HepG2 (cell line): ENCODE results near the gene ANKRD37. TPM values are rescaled to one million over a fixed set of nuclear protein-coding genes. Genes with fewer than 3 reads are reported as not detected.

Experiments used
- ATAC-seq: fragments of 200-7000 bp; cut with Tn5 transposase; 3 replicates; pipeline ENCODE4 v1.9.1; 2020; ENCODE audit warnings: mild to moderate bottlenecking, moderate library complexity
- BruUV-seq: library from RNA; stranded (reverse); fragments of 400-500 nt; replicated peaks from 2 replicates; lab custom pipeline; 2021; lab: Mats Ljungman, UMichigan
- CTCF ChIA-PET: fragments of 300-600 bp; formaldehyde crosslinking; extraction: SDS; loops from one replicate; lab custom pipeline; 2021; ENCODE audit warnings: low total read pairs, inconsistent platforms, low intra/inter-chr PET ratio; lab: Yijun Ruan, JAX
- POLR2A ChIA-PET: fragments of 350-600 bp; sonication (Branson Sonifier 250); formaldehyde crosslinking; loops from one replicate; lab custom pipeline; 2020; ENCODE audit warnings: antibody characterized with exemption, inconsistent platforms; lab: Yijun Ruan, JAX
- DNase-seq: peaks from one replicate; pipeline ENCODE4 v3.0.0-alpha.2; 2015; ENCODE audit warnings: low spot score
- FAIRE-seq: peaks from 3 replicates; lab custom pipeline; 2011; peaks lifted over from hg19 to GRCh38; lab: Jason Lieb, UNC
- H2AFZ ChIP-seq: one replicate; pipeline ENCODE4 v1.6.1; 2011; ENCODE audit warnings: low read length, inconsistent platforms
- H3K27ac ChIP-seq: fragments of 300-600 bp; 3 replicates; pipeline ENCODE4 v1.8.0; 2011; ENCODE audit warnings: mixed run types, mild to moderate bottlenecking, mixed read lengths, low read length, inconsistent platforms; ENCODE audit not compliant: insufficient read depth; ENCODE audit errors: extremely low read length
- H3K27me3 ChIP-seq, 2 experiments: fragments of 200-600 bp in 1 of 2; 2 replicates in 1 of 2; 3 replicates in 1 of 2; pipeline versions ENCODE4 v1.6.0 to v1.8.0; 2011; ENCODE audit warnings: low read length in 2 of 2, mild to moderate bottlenecking in 2 of 2, moderate library complexity in 2 of 2, inconsistent platforms in 1 of 2; ENCODE audit not compliant: insufficient read depth in 2 of 2, control insufficient read depth in 1 of 2
- H3K36me3 ChIP-seq, 2 experiments: fragments of 200-600 bp in 1 of 2; replicated peaks in 1 of 2; 2 replicates in 1 of 2; 3 replicates in 1 of 2; pipeline versions ENCODE4 v1.5.1 to v1.8.0; 2011; ENCODE audit warnings: low read length in 2 of 2, inconsistent platforms in 1 of 2; ENCODE audit not compliant: insufficient read depth in 2 of 2, control insufficient read depth in 1 of 2
- H3K4me1 ChIP-seq: 2 replicates; pipeline ENCODE4 v1.5.1; 2012; ENCODE audit warnings: low read length, inconsistent platforms; ENCODE audit not compliant: insufficient read depth
- H3K4me2 ChIP-seq: 2 replicates; pipeline ENCODE4 v1.6.0; 2011; ENCODE audit warnings: low read depth, low read length, inconsistent platforms
- H3K4me3 ChIP-seq, 3 experiments: fragments of 200-600 bp in 1 of 3; sonication (generic), shearing (Covaris generic) in 1 of 3; replicated peaks in 1 of 3; 2 replicates each; pipeline ENCODE4 v1.5.1; 2011 to 2016; ENCODE audit warnings: low read length in 3 of 3, inconsistent platforms in 2 of 3, low read depth in 2 of 3, mild to moderate bottlenecking in 2 of 3, control low read depth in 1 of 3, mixed read lengths in 1 of 3; ENCODE audit not compliant: insufficient read depth in 1 of 3
- H3K79me2 ChIP-seq: one replicate; pipeline ENCODE4 v1.6.1; 2011; ENCODE audit warnings: low read length, inconsistent platforms; ENCODE audit not compliant: insufficient read depth
- H3K9ac ChIP-seq: 2 replicates; pipeline ENCODE4 v1.6.0; 2011; ENCODE audit warnings: mild to moderate bottlenecking, low read depth, low read length, inconsistent platforms; ENCODE audit not compliant: insufficient read depth
- H3K9me3 ChIP-seq: 2 replicates; pipeline ENCODE4 v1.5.1; 2012; ENCODE audit warnings: mild to moderate bottlenecking, low read length
- H4K20me1 ChIP-seq: 2 replicates; pipeline ENCODE4 v1.6.0; 2011; ENCODE audit warnings: inconsistent platforms, mild to moderate bottlenecking, low read length, moderate library complexity; ENCODE audit not compliant: insufficient read depth
- ETV6 ChIP-seq: sonication (generic); formaldehyde crosslinking; conservative IDR thresholded peaks from 2 replicates; pipeline ENCODE4 v1.4.0; 2020; ENCODE audit warnings: missing genetic modification reagents
- HIVEP1 ChIP-seq: sonication (generic); formaldehyde crosslinking; IDR thresholded peaks from 2 replicates; pipeline ENCODE4 v1.4.0; 2020; ENCODE audit warnings: mild to moderate bottlenecking, missing genetic modification reagents
- HNRNPL ChIP-seq: fragments of 200-400 bp; formaldehyde crosslinking; IDR thresholded peaks from 2 replicates; pipeline ENCODE4 v1.6.1; 2017; ENCODE audit warnings: mild to moderate bottlenecking, low read depth, low read length
- HOXD1 ChIP-seq: sonication (generic); formaldehyde crosslinking; IDR thresholded peaks from 2 replicates; pipeline ENCODE4 v1.5.0; 2020; ENCODE audit warnings: missing genetic modification reagents
- KLF13 ChIP-seq: sonication (generic); formaldehyde crosslinking; IDR thresholded peaks from 2 replicates; pipeline ENCODE4 v1.4.0; 2020; ENCODE audit warnings: mild to moderate bottlenecking, missing genetic modification reagents
- MBD4 ChIP-seq: IDR thresholded peaks from 2 replicates; pipeline ENCODE4 v1.6.1; 2012; ENCODE audit warnings: low read length, inconsistent platforms, borderline replicate concordance
- NCOA1 ChIP-seq: sonication (generic); formaldehyde crosslinking; IDR thresholded peaks from 2 replicates; pipeline ENCODE4 v1.9.0; 2021; ENCODE audit warnings: missing genetic modification reagents
- NFATC3 ChIP-seq: sonication (generic); formaldehyde crosslinking; IDR thresholded peaks from 2 replicates; pipeline ENCODE4 v1.5.1; 2020; ENCODE audit warnings: mild to moderate bottlenecking, missing genetic modification reagents
- REL ChIP-seq: sonication (generic); formaldehyde crosslinking; conservative IDR thresholded peaks from 2 replicates; pipeline ENCODE4 v1.8.0; 2022; ENCODE audit warnings: mild to moderate bottlenecking, missing genetic modification reagents, moderate library complexity
- TMF1 ChIP-seq: sonication (generic); formaldehyde crosslinking; IDR thresholded peaks from 2 replicates; pipeline ENCODE4 v1.8.1; 2022; ENCODE audit warnings: low read depth, missing genetic modification reagents
- ZNF264 ChIP-seq: sonication (generic); formaldehyde crosslinking; IDR thresholded peaks from 2 replicates; pipeline ENCODE4 v1.4.0; 2020; ENCODE audit warnings: missing genetic modification reagents
- ZNF430 ChIP-seq: sonication (generic); formaldehyde crosslinking; IDR thresholded peaks from 2 replicates; pipeline ENCODE4 v1.9.0; 2021; ENCODE audit warnings: mild to moderate bottlenecking, missing genetic modification reagents
- ZNF570 ChIP-seq: sonication (generic); formaldehyde crosslinking; IDR thresholded peaks from 2 replicates; pipeline ENCODE4 v1.4.0; 2020; ENCODE audit warnings: mild to moderate bottlenecking, missing genetic modification reagents, borderline replicate concordance
- WGBS: methylation state at CpG from one replicate; pipeline ENCODE4 v1.1.6; 2017; ENCODE audit warnings: low lambda C conversion rate; 5-methylcytosine and 5-hydroxymethylcytosine counted together
- in situ Hi-C: cut with HindIII; loops from 2 replicates; pipeline ENCODE4 v1.10.0; 2017; ENCODE audit warnings: low pct_unique_long_range_greater_than_20kb; ENCODE audit not compliant: extremely low pct_ligation_motif_present
- intact Hi-C: fragments of 100-400 bp; cut with micrococcal nuclease; formaldehyde crosslinking; loops from one replicate; pipeline ENCODE4 v1.10.0; 2022; ENCODE audit not compliant: unreplicated experiment
- polyA plus RNA-seq, 8 experiments: library from polyadenylated mRNA; depleted of rRNA in 3 of 8; stranded (reverse) in 7 of 8; unstranded in 1 of 8; fragments of >200 nt; fragmentation: Illumina TruSeq in 4 of 8; extraction: Trizol in 4 of 8; gene quantifications; 2 replicates each; pipeline versions ENCODE4 v1.2.1 to v1.2.3, GENCODE V29; 2011 to 2016; ENCODE audit warnings: low read depth in 4 of 8, missing spikeins in 1 of 8, mixed read lengths in 1 of 8; ENCODE audit not compliant: insufficient read depth in 1 of 8
- total RNA-seq, 5 experiments: library from RNA; depleted of rRNA; stranded (reverse); fragments of >200 nt; fragmentation: Illumina TruSeq; extraction: Trizol; gene quantifications; 2 replicates each; pipeline ENCODE4 v1.2.3, GENCODE V29; 2016; ENCODE audit warnings: low read depth in 1 of 5
- TF ChIP-seq, protein P1 (sequence below): sonication (generic); formaldehyde crosslinking; IDR thresholded peaks from 2 replicates; pipeline ENCODE4 v1.8.0; 2023; ENCODE audit warnings: mild to moderate bottlenecking, missing genetic modification reagents
- TF ChIP-seq, protein P2 (sequence below): sonication (generic); formaldehyde crosslinking; IDR thresholded peaks from 2 replicates; pipeline ENCODE4 v1.5.1; 2020; ENCODE audit warnings: missing genetic modification reagents, mild to moderate bottlenecking, borderline replicate concordance
- TF ChIP-seq, protein P3 (sequence below): sonication (generic); formaldehyde crosslinking; IDR thresholded peaks from 2 replicates; pipeline ENCODE4 v1.8.0; 2022; ENCODE audit warnings: mild to moderate bottlenecking, missing genetic modification reagents; ENCODE audit not compliant: insufficient replicate concordance
- TF ChIP-seq, protein P4 (sequence below): sonication (generic); formaldehyde crosslinking; IDR thresholded peaks from 2 replicates; pipeline ENCODE4 v1.5.0; 2020; ENCODE audit warnings: mild to moderate bottlenecking, missing genetic modification reagents, borderline replicate concordance

ANKRD37 gene
- total and polyA plus RNA-seq, 2 of the 13 experiments (the other 11 are each of a cell fraction or from before 2014, with no cell fraction given): 2.2 to 51.4 TPM

DNA sequence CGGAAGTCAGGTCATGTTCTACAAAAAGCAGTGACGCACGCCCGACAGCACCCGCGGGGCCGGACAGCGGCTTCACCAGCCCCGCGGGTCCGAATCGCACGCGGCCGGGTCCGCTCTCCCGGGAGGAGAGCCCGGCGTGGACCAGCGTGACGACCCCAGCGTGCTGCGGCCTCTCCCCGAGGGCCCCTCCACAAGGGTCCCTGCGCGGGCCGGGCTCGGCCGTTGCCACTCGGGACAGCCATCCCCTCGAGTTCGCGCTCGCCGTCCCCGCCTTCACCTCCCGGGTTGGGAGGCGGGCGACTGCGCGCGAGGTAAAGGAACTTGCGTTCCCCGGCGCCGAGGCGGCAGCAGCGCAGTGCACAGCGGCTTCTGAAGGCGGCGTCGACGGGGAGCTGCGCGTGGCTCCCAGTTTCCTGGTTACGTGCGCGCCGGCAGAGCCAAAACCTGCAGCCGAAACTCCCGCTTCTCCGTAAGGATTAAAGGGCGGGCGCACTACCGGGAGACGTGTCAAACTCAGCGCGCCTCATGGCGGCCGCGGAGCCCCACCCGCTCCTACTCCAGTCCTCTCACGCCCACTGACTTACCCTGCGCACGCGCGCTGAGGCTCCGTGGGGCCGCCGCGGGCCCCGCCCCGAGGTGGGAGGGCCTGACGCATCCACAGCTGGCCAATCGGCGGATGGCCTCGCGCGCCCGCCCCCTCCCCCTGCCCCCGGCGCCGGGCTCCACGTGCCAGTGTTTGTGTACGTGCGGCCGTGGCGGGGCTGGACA is 501 bp upstream of the ANKRD37 start (continued):
- TF ChIP-seq, protein P1, sequence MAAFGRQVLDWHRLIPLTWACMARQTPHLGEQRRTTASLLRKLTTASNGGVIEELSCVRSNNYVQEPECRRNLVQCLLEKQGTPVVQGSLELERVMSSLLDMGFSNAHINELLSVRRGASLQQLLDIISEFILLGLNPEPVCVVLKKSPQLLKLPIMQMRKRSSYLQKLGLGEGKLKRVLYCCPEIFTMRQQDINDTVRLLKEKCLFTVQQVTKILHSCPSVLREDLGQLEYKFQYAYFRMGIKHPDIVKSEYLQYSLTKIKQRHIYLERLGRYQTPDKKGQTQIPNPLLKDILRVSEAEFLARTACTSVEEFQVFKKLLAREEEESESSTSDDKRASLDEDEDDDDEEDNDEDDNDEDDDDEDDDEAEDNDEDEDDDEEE (CRISPR knock-in tag): peak; percentile 98
- TF ChIP-seq KLF13 (no peak), ZNF570 (CRISPR knock-in tag) (no peak)

DNA sequence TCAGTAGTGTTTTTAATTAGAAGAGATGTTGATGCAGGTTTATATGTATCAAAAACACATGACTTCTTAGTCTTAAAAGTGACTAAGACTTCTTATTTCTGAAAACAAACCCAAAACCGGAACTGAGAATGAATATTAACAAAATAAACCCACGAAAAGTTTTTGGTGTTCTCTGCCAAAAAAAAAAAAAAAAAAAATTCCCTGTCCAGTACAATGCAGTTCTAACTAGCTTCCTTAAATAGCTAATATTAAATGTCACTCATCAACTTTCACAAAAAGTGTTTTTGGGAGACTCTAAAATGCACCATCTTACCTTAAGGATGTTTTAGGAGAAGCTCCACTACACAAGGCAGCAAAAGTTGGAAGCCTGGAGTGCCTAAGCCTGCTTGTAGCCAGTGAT is 2.0 kb downstream of the ANKRD37 start:
- H3K27ac ChIP-seq: no peak overlapping the region
- peaks cover 44% of the 10 kb centered on the region for H3K4me1 ChIP-seq
- ChIA-PET POLR2A (no interaction called here), CTCF (no interaction called here)
- H3K27me3 ChIP-seq: no peaks in the 10 kb centered on the region
- intact Hi-C loops: loop anchor here (5.0 kb wide), 1 partner anchor 196 kb away; the partner anchor contains the start of gene CFAP97
- peak overlapping the region; percentile 74; the same call in 1 of the 2 replicates for H3K4me2 ChIP-seq
- H3K36me3 ChIP-seq: peaks cover 2 to 21% of the 10 kb centered on the region in 2 experiments; a peak in 3 of 5 replicates
- H4K20me1 ChIP-seq: no peaks in the 10 kb centered on the region; the same call in 1 of the 2 replicates
- H3K79me2 ChIP-seq: peaks cover 2% of the 10 kb centered on the region
- H3K9me3 ChIP-seq: no peaks in the 10 kb centered on the region
- no peak overlapping the region for H2AFZ ChIP-seq
- FAIRE-seq (no peak), ATAC-seq (no peak), DNase-seq (no peak)
- 93% methylated on average over 2 of the region's 2 CpGs for WGBS
- H3K4me3 ChIP-seq: no peak overlapping the region; a peak in 1 of 6 replicates
- in situ Hi-C loops: no loop called here
- H3K9ac ChIP-seq: no peak overlapping the region
- no TSS peak for BruUV-seq
- TF ChIP-seq HIVEP1 (CRISPR knock-in tag) (no peak), NFATC3 (no peak), REL (no peak), MBD4 (no peak), HOXD1 (no peak), HNRNPL (no peak), NCOA1 (CRISPR knock-in tag) (no peak), ETV6 (CRISPR knock-in tag) (no peak), ZNF264 (CRISPR knock-in tag) (no peak), TMF1 (CRISPR knock-in tag) (no peak), ZNF430 (no peak)
- TF ChIP-seq, protein P2, sequence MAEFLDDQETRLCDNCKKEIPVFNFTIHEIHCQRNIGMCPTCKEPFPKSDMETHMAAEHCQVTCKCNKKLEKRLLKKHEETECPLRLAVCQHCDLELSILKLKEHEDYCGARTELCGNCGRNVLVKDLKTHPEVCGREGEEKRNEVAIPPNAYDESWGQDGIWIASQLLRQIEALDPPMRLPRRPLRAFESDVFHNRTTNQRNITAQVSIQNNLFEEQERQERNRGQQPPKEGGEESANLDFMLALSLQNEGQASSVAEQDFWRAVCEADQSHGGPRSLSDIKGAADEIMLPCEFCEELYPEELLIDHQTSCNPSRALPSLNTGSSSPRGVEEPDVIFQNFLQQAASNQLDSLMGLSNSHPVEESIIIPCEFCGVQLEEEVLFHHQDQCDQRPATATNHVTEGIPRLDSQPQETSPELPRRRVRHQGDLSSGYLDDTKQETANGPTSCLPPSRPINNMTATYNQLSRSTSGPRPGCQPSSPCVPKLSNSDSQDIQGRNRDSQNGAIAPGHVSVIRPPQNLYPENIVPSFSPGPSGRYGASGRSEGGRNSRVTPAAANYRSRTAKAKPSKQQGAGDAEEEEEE (CRISPR knock-in tag): no peak
- TF ChIP-seq, protein P3, sequence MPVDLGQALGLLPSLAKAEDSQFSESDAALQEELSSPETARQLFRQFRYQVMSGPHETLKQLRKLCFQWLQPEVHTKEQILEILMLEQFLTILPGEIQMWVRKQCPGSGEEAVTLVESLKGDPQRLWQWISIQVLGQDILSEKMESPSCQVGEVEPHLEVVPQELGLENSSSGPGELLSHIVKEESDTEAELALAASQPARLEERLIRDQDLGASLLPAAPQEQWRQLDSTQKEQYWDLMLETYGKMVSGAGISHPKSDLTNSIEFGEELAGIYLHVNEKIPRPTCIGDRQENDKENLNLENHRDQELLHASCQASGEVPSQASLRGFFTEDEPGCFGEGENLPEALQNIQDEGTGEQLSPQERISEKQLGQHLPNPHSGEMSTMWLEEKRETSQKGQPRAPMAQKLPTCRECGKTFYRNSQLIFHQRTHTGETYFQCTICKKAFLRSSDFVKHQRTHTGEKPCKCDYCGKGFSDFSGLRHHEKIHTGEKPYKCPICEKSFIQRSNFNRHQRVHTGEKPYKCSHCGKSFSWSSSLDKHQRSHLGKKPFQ (CRISPR knock-in tag): no peak
- TF ChIP-seq, protein P4, sequence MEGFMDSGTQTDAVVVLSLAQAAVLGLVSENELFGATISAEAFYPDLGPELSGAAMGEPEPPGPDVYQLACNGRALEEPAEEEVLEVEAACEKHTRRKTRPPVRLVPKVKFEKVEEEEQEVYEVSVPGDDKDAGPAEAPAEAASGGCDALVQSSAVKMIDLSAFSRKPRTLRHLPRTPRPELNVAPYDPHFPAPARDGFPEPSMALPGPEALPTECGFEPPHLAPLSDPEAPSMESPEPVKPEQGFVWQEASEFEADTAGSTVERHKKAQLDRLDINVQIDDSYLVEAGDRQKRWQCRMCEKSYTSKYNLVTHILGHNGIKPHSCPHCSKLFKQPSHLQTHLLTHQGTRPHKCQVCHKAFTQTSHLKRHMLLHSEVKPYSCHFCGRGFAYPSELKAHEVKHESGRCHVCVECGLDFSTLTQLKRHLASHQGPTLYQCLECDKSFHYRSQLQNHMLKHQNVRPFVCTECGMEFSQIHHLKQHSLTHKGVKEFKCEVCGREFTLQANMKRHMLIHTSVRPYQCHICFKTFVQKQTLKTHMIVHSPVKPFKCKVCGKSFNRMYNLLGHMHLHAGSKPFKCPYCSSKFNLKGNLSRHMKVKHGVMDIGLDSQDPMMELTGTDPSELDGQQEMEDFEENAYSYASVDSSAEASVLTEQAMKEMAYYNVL (CRISPR knock-in tag): no peak
